GM21423 (cell line): ENCODE results near the gene UQCR11.

ENCODE experiments used
- ATAC-seq: cut with Tn5 transposase; IDR thresholded peaks from one replicate; pipeline ENCODE4 v1.9.1; 2021; ENCODE audit warnings: mild to moderate bottlenecking, moderate library complexity; ENCODE audit not compliant: unreplicated experiment

Gene UQCR11

GRCh38 chr19:1572795-1573194 is 32.5 kb downstream of the UQCR11 start:
- no peak for ATAC-seq

- no peak for ATAC-seq
Observed at GRCh38 chr19:1571358-1571757, 33.9 kb downstream of the UQCR11 start.

GRCh38 chr19:1570836-1571235 is 34.4 kb downstream of the UQCR11 start:
- no peak for ATAC-seq

- no peak for ATAC-seq
Observed at GRCh38 chr19:1569997-1570396, 35.3 kb downstream of the UQCR11 start.

- peak; percentile 65 for ATAC-seq
Observed at GRCh38 chr19:1568320-1569019, 36.8 kb downstream of the UQCR11 start, which contains the start of gene MEX3D. Gene MEX3D (minus strand): TSS chr19:1568325. CDS start chr19:1568058, 267 bp downstream.

GRCh38 chr19:1567848-1568227 is 37.4 kb downstream of the UQCR11 start:
- no peak for ATAC-seq

- no peak for ATAC-seq
Observed at GRCh38 chr19:1567116-1567847, 38.0 kb downstream of the UQCR11 start.

GRCh38 chr19:1566392-1567115 is 38.7 kb downstream of the UQCR11 start:
- ATAC-seq: no peak

GRCh38 chr19:1563251-1563650 is 42.0 kb downstream of the UQCR11 start:
- no peak for ATAC-seq

- ATAC-seq: no peak
Observed at GRCh38 chr19:1561236-1561842, 43.9 kb downstream of the UQCR11 start.

- no peak for ATAC-seq
Observed at GRCh38 chr19:1560286-1560882, 44.9 kb downstream of the UQCR11 start.

GRCh38 chr19:1558552-1558951 is 46.7 kb downstream of the UQCR11 start:
- ATAC-seq: no peak

- ATAC-seq: no peak
Observed at GRCh38 chr19:1556390-1557070, 48.7 kb downstream of the UQCR11 start.

GRCh38 chr19:1555487-1556389 is 49.5 kb downstream of the UQCR11 start:
- ATAC-seq: no peak

- ATAC-seq: no peak
Observed at GRCh38 chr19:1554968-1555367, 50.3 kb downstream of the UQCR11 start.

GRCh38 chr19:1553415-1553814 is 51.8 kb downstream of the UQCR11 start:
- ATAC-seq: no peak

GRCh38 chr19:1551068-1552040 is 53.9 kb downstream of the UQCR11 start:
- no peak for ATAC-seq

- ATAC-seq: no peak
Observed at GRCh38 chr19:1549332-1549945, 55.8 kb downstream of the UQCR11 start.
